AML-193 (cell line): Measurements from ENCODE around the gene OSBPL1A.

Experiments used
- DNase-seq, 2 experiments: peaks; one replicate each; lab custom pipeline; 2025; lab: John Stamatoyannopoulos, UW

The OSBPL1A gene

GRCh38 chr18:24341361-24341760 lies 56.3 kb downstream of the OSBPL1A start:
- no peak for DNase-seq

- no peak for DNase-seq
These were observed 64.5 kb downstream of the OSBPL1A start for GRCh38 chr18:24333084-24333483.

- DNase-seq = no peak
These were observed 71.4 kb downstream of the OSBPL1A start for GRCh38 chr18:24326211-24326610.

GRCh38 chr18:24322584-24323136 lies 75.0 kb downstream of the OSBPL1A start:
- no peak for DNase-seq

GRCh38 chr18:24321071-24321470 lies 76.6 kb downstream of the OSBPL1A start:
- DNase-seq = no peak

- no peak for DNase-seq
These were observed 77.9 kb downstream of the OSBPL1A start for GRCh38 chr18:24319757-24320156.

GRCh38 chr18:24317370-24317769 lies 80.3 kb downstream of the OSBPL1A start:
- DNase-seq = no peak

GRCh38 chr18:24315170-24315569 lies 82.5 kb downstream of the OSBPL1A start:
- DNase-seq = no peak

- DNase-seq = no peak
These were observed 91.4 kb downstream of the OSBPL1A start for GRCh38 chr18:24306201-24306600.

GRCh38 chr18:24300703-24301102 lies 96.9 kb downstream of the OSBPL1A start:
- no peak for DNase-seq

- no peak for DNase-seq
These were observed 101.3 kb downstream of the OSBPL1A start for GRCh38 chr18:24296276-24296675.

GRCh38 chr18:24293254-24293653 lies 104.4 kb downstream of the OSBPL1A start:
- no peak for DNase-seq

GRCh38 chr18:24278591-24278990 lies 119.0 kb downstream of the OSBPL1A start:
- no peak for DNase-seq

- no peak for DNase-seq
These were observed 120.0 kb downstream of the OSBPL1A start for GRCh38 chr18:24277516-24278195.

- no peak for DNase-seq
These were observed 120.6 kb downstream of the OSBPL1A start for GRCh38 chr18:24276994-24277393.

- DNase-seq = no peak
These were observed 122.8 kb downstream of the OSBPL1A start for GRCh38 chr18:24274837-24275236.

GRCh38 chr18:24273596-24273995 lies 124.0 kb downstream of the OSBPL1A start:
- no peak for DNase-seq

- DNase-seq = no peak
These were observed 125.4 kb downstream of the OSBPL1A start for GRCh38 chr18:24272229-24272525.

- DNase-seq = no peak
These were observed 126.0 kb downstream of the OSBPL1A start for GRCh38 chr18:24271381-24272228.

GRCh38 chr18:24270937-24271380 lies 126.7 kb downstream of the OSBPL1A start:
- no peak for DNase-seq

GRCh38 chr18:24270358-24270936 lies 127.2 kb downstream of the OSBPL1A start:
- no peak for DNase-seq

GRCh38 chr18:24268784-24269550 lies 128.7 kb downstream of the OSBPL1A start:
- no peak for DNase-seq
